Measurements from ENCODE around the gene CYLD.

DNA sequence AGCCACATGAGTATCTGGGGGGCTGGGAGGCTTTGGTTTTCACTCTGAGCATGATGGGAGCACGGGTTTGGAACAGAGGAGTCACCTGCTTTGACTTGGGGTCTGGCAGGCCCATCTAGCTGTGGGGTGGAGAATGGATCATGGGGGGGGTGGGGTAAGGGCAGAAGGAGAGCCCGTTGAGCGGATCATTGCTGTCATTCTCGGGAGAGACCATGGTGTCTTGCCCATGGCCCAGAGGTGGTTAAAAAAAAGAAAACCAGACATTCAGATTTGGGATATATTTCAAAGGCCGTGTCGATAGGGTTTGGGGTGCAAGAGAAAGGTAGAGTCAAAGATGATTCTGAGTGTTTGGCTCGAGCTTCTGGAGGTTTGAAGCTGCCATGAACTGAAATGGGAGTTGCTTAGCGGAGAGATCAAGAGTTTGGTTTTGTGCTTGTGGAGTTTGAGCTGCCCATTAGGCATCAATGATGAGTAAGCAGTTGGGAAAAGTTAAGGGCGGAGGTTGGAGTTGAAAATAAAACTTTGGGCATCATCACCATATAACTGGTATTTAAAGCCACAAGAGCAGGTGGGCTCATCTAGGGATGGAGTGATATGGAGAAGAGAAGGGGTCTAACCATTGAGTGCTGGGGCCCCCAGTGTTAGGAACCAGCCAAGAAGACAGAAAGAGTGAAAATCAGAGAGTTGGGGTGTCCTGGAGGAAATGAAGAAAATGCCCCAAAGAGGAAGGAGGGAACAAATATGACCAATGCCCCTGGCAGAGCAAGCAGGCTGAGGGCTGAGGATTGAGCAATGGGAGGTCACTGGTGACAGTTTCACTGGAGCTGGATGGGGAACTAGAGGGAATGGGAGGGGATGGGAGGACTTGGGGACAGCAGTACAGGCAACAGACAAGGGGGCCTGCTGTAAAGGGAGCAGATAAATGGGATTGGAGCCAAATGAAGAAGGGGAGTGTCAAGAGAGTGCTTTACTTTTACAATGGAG is 46.6 kb upstream of the CYLD start:
- TF ChIP-seq, protein P1, sequence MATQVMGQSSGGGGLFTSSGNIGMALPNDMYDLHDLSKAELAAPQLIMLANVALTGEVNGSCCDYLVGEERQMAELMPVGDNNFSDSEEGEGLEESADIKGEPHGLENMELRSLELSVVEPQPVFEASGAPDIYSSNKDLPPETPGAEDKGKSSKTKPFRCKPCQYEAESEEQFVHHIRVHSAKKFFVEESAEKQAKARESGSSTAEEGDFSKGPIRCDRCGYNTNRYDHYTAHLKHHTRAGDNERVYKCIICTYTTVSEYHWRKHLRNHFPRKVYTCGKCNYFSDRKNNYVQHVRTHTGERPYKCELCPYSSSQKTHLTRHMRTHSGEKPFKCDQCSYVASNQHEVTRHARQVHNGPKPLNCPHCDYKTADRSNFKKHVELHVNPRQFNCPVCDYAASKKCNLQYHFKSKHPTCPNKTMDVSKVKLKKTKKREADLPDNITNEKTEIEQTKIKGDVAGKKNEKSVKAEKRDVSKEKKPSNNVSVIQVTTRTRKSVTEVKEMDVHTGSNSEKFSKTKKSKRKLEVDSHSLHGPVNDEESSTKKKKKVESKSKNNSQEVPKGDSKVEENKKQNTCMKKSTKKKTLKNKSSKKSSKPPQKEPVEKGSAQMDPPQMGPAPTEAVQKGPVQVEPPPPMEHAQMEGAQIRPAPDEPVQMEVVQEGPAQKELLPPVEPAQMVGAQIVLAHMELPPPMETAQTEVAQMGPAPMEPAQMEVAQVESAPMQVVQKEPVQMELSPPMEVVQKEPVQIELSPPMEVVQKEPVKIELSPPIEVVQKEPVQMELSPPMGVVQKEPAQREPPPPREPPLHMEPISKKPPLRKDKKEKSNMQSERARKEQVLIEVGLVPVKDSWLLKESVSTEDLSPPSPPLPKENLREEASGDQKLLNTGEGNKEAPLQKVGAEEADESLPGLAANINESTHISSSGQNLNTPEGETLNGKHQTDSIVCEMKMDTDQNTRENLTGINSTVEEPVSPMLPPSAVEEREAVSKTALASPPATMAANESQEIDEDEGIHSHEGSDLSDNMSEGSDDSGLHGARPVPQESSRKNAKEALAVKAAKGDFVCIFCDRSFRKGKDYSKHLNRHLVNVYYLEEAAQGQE (IDR thresholded peaks at IDR 0.05; ENCODE audit: low read depth): no peak
- TF ChIP-seq ZBTB7A (IDR thresholded peaks at IDR 0.05; ENCODE audit: low read depth) (no peak), CREB1 (IDR thresholded peaks at IDR 0.05; ENCODE audit: low read depth) (no peak), RAD21 (IDR thresholded peaks at IDR 0.05; ENCODE audit: low read depth) (no peak), NFIC (IDR thresholded peaks at IDR 0.05) (no peak), TEAD4 (IDR thresholded peaks at IDR 0.05) (no peak), TAF1 (IDR thresholded peaks at IDR 0.05; ENCODE audit: low read depth) (no peak), YY1 (IDR thresholded peaks at IDR 0.05; ENCODE audit: low read depth) (no peak), TCF12 (IDR thresholded peaks at IDR 0.05; ENCODE audit: low read depth) (no peak), CEBPB (IDR thresholded peaks at IDR 0.05) (no peak), FOXM1 (IDR thresholded peaks at IDR 0.05; ENCODE audit: borderline replicate concordance, low read depth) (no peak), EP300 (IDR thresholded peaks at IDR 0.05; ENCODE audit: borderline replicate concordance) (no peak)
- TF ChIP-seq, protein P2, sequence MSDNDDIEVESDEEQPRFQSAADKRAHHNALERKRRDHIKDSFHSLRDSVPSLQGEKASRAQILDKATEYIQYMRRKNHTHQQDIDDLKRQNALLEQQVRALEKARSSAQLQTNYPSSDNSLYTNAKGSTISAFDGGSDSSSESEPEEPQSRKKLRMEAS (IDR thresholded peaks at IDR 0.05): no peak
